BLaER1 (cell line): ENCODE data around the gene BICDL1.

Source experiments
- H3K27ac ChIP-seq: shearing (Covaris generic); formaldehyde crosslinking; 2 replicates; pipeline ENCODE4 v1.8.1; 2022
- H3K27me3 ChIP-seq: shearing (Covaris generic); formaldehyde crosslinking; 2 replicates; pipeline ENCODE4 v1.8.1; 2022
- H3K36me3 ChIP-seq: shearing (Covaris generic); formaldehyde crosslinking; 2 replicates; pipeline ENCODE4 v1.8.1; 2022
- H3K4me1 ChIP-seq: shearing (Covaris generic); formaldehyde crosslinking; 2 replicates; pipeline ENCODE4 v1.8.1; 2022
- H3K4me2 ChIP-seq: shearing (Covaris generic); formaldehyde crosslinking; 2 replicates; pipeline ENCODE4 v1.8.1; 2022
- H3K4me3 ChIP-seq: shearing (Covaris generic); formaldehyde crosslinking; 2 replicates; pipeline ENCODE4 v1.8.1; 2022
- H3K9ac ChIP-seq: shearing (Covaris generic); formaldehyde crosslinking; 2 replicates; pipeline ENCODE4 v1.8.1; 2022
- H3K9me3 ChIP-seq: shearing (Covaris generic); formaldehyde crosslinking; 2 replicates; pipeline ENCODE4 v1.8.1; 2022
- H4K20me1 ChIP-seq: shearing (Covaris generic); formaldehyde crosslinking; 2 replicates; pipeline ENCODE4 v1.8.1; 2022
- Cebpa-rat ChIP-seq: shearing (Covaris generic); IDR thresholded peaks from 2 replicates; pipeline ENCODE4 v1.8.1; 2022

The BICDL1 gene

GRCh38 chr12:120049426-120049825, 60.4 kb downstream of the BICDL1 start:
- no peak overlapping the region for H3K4me2 ChIP-seq

GRCh38 chr12:120051535-120051934, 62.5 kb downstream of the BICDL1 start:
- Histone ChIP-seq H3K36me3 (no peaks in the 10 kb centered on the region), H3K27ac (no peak overlapping the region), H3K4me2 (no peak overlapping the region), H3K27me3 (no peaks in the 10 kb centered on the region), H3K9ac (no peak overlapping the region), H3K4me1 (0 out of 2 replicates have a peak, but pooled peaks cover 4% of the 10 kb centered on the region), H4K20me1 (no peaks in the 10 kb centered on the region), H3K9me3 (no peaks in the 10 kb centered on the region), H3K4me3 (no peak overlapping the region)
- no peak for TF ChIP-seq Cebpa-rat

More at GRCh38 chr12:120049426-120049825, 60.4 kb downstream of the BICDL1 start:
- TF ChIP-seq Cebpa-rat = no peak
- H3K4me3 ChIP-seq = no peak overlapping the region
- no peaks in the 10 kb centered on the region for H4K20me1 ChIP-seq
- H3K9me3 ChIP-seq = no peaks in the 10 kb centered on the region
- H3K27me3 ChIP-seq = no peaks in the 10 kb centered on the region
- 0 out of 2 replicates have a peak, but pooled peaks cover 4% of the 10 kb centered on the region for H3K4me1 ChIP-seq
- H3K27ac ChIP-seq = no peak overlapping the region
- no peak overlapping the region for H3K9ac ChIP-seq
- H3K36me3 ChIP-seq = no peaks in the 10 kb centered on the region

GRCh38 chr12:120054293-120054692, 65.3 kb downstream of the BICDL1 start:
- Histone ChIP-seq H3K27me3 (no peaks in the 10 kb centered on the region), H3K9me3 (no peaks in the 10 kb centered on the region), H4K20me1 (no peaks in the 10 kb centered on the region), H3K4me1 (0 out of 2 replicates have a peak, but pooled peaks cover 4% of the 10 kb centered on the region), H3K4me3 (no peak overlapping the region), H3K4me2 (no peak overlapping the region), H3K9ac (no peak overlapping the region), H3K36me3 (no peaks in the 10 kb centered on the region), H3K27ac (no peak overlapping the region)
- no peak for TF ChIP-seq Cebpa-rat

GRCh38 chr12:120055231-120056000, 66.4 kb downstream of the BICDL1 start:
- Histone ChIP-seq H3K4me3 (no peak overlapping the region), H4K20me1 (no peaks in the 10 kb centered on the region), H3K4me2 (no peak overlapping the region), H3K4me1 (0 out of 2 replicates have a peak, but pooled peaks cover 4% of the 10 kb centered on the region), H3K9ac (no peak overlapping the region), H3K27ac (no peak overlapping the region), H3K27me3 (no peaks in the 10 kb centered on the region), H3K36me3 (no peaks in the 10 kb centered on the region), H3K9me3 (no peaks in the 10 kb centered on the region)
- no peak for TF ChIP-seq Cebpa-rat

GRCh38 chr12:120056739-120057138, 67.7 kb downstream of the BICDL1 start:
- TF ChIP-seq Cebpa-rat = no peak
- 0 out of 2 replicates have a peak, but pooled peaks cover 4% of the 10 kb centered on the region for H3K4me1 ChIP-seq
- H3K27ac ChIP-seq = no peak overlapping the region
- no peaks in the 10 kb centered on the region for H4K20me1 ChIP-seq
- no peaks in the 10 kb centered on the region for H3K9me3 ChIP-seq
- H3K4me2 ChIP-seq = no peak overlapping the region
- no peaks in the 10 kb centered on the region for H3K36me3 ChIP-seq
- H3K9ac ChIP-seq = no peak overlapping the region
- no peak overlapping the region for H3K4me3 ChIP-seq
- no peaks in the 10 kb centered on the region for H3K27me3 ChIP-seq

GRCh38 chr12:120060196-120060595, 71.2 kb downstream of the BICDL1 start:
- Histone ChIP-seq H3K27ac (no peak overlapping the region), H3K4me2 (no peak overlapping the region), H3K9me3 (no peaks in the 10 kb centered on the region), H3K36me3 (no peaks in the 10 kb centered on the region), H3K4me3 (no peak overlapping the region), H3K4me1 (no peaks in the 10 kb centered on the region), H3K27me3 (no peaks in the 10 kb centered on the region), H4K20me1 (no peaks in the 10 kb centered on the region), H3K9ac (no peak overlapping the region)
- no peak for TF ChIP-seq Cebpa-rat

- H3K27ac ChIP-seq = no peak overlapping the region
- H3K9ac ChIP-seq = no peak overlapping the region
- H3K36me3 ChIP-seq = no peaks in the 10 kb centered on the region
- H3K4me2 ChIP-seq = no peak overlapping the region
- no peak for TF ChIP-seq Cebpa-rat
- no peaks in the 10 kb centered on the region for H3K9me3 ChIP-seq
- no peaks in the 10 kb centered on the region for H3K4me1 ChIP-seq
- H3K4me3 ChIP-seq = no peak overlapping the region
- H4K20me1 ChIP-seq = no peaks in the 10 kb centered on the region
- H3K27me3 ChIP-seq = no peaks in the 10 kb centered on the region
These were observed 71.7 kb downstream of the BICDL1 start for GRCh38 chr12:120060717-120061116.

GRCh38 chr12:120061575-120062214, 72.7 kb downstream of the BICDL1 start:
- TF ChIP-seq Cebpa-rat = no peak
- Histone ChIP-seq H4K20me1 (no peaks in the 10 kb centered on the region), H3K4me1 (no peaks in the 10 kb centered on the region), H3K27me3 (no peaks in the 10 kb centered on the region), H3K9me3 (no peaks in the 10 kb centered on the region), H3K36me3 (no peaks in the 10 kb centered on the region), H3K9ac (no peak overlapping the region), H3K4me3 (no peak overlapping the region), H3K27ac (no peak overlapping the region), H3K4me2 (no peak overlapping the region)

GRCh38 chr12:120062976-120063579, 74.0 kb downstream of the BICDL1 start:
- H3K4me3 ChIP-seq = no peak overlapping the region
- H3K27ac ChIP-seq = no peak overlapping the region
- H3K27me3 ChIP-seq = no peaks in the 10 kb centered on the region
- no peak for TF ChIP-seq Cebpa-rat
- H3K4me2 ChIP-seq = no peak overlapping the region
- no peaks in the 10 kb centered on the region for H3K36me3 ChIP-seq
- no peak overlapping the region for H3K9ac ChIP-seq
- no peaks in the 10 kb centered on the region for H3K4me1 ChIP-seq
- no peaks in the 10 kb centered on the region for H4K20me1 ChIP-seq
- no peaks in the 10 kb centered on the region for H3K9me3 ChIP-seq
